Stimulated activated effector memory CD8-positive, alpha-beta T cell treated with anti-CD3 and anti-CD28 coated beads, Interleukin-12 subunit alpha, Interleukin-12 subunit beta, amount 100 ng/mL, for 72 hours (primary cell): ENCODE data around the gene ICA1L.
A peak's percentile ranks its signal among the peaks of the same experiment; 100 is the strongest.
"Not testable (repeated sequence)": the region's sequence is repeated elsewhere in the genome, so short reads cannot be mapped to it uniquely, and the experiment has no call there.

ENCODE experiments used
- ATAC-seq: fragments of 150-1000 bp; cut with Tn5 transposase; 2 replicates; pipeline ENCODE4 v1.10.0; 2021
- DNase-seq, 2 donors: peaks; one replicate each; pipeline ENCODE4 v3.0.0; 2021 to 2022; ENCODE audit warnings: low spot score in 2 of 2
- H3K27ac Mint-ChIP-seq: one replicate; pipeline ENCODE4 v1.8.0; 2022; ENCODE audit warnings: mild to moderate bottlenecking, mixed read lengths
- H3K36me3 Mint-ChIP-seq: one replicate; pipeline ENCODE4 v1.8.0; 2022; ENCODE audit warnings: mild to moderate bottlenecking, mixed read lengths
- H3K4me1 Mint-ChIP-seq: one replicate; pipeline ENCODE4 v1.8.0; 2022; ENCODE audit warnings: mixed read lengths
- H3K4me3 Mint-ChIP-seq: one replicate; pipeline ENCODE4 v1.8.0; 2022; ENCODE audit warnings: mild to moderate bottlenecking, mixed read lengths
- H3K9me3 Mint-ChIP-seq: one replicate; pipeline ENCODE4 v1.8.0; 2022; ENCODE audit warnings: mixed read lengths

The ICA1L gene

GRCh38 chr2:202818321-202818720 lies 53.2 kb downstream of the ICA1L start:
- no peaks in the 10 kb centered on the region for H3K36me3 Mint-ChIP-seq
- no peaks in the 10 kb centered on the region for H3K9me3 Mint-ChIP-seq
- H3K4me3 Mint-ChIP-seq, result no peak overlapping the region
- H3K4me1 Mint-ChIP-seq, result no peaks in the 10 kb centered on the region
- DNase-seq (no peak), ATAC-seq (no peak)
- H3K27ac Mint-ChIP-seq, result no peak overlapping the region

GRCh38 chr2:202817771-202818170 lies 53.8 kb downstream of the ICA1L start:
- Mint-ChIP-seq H3K4me3 (no peak overlapping the region), H3K36me3 (no peaks in the 10 kb centered on the region), H3K4me1 (no peaks in the 10 kb centered on the region), H3K27ac (no peak overlapping the region), H3K9me3 (no peaks in the 10 kb centered on the region)
- no peak for DNase-seq
- no peak for ATAC-seq

GRCh38 chr2:202815548-202816360 lies 55.8 kb downstream of the ICA1L start:
- DNase-seq (no peak), ATAC-seq (no peak)
- H3K27ac Mint-ChIP-seq, result no peak overlapping the region
- H3K4me1 Mint-ChIP-seq, result no peaks in the 10 kb centered on the region
- no peaks in the 10 kb centered on the region for H3K9me3 Mint-ChIP-seq
- H3K36me3 Mint-ChIP-seq, result no peaks in the 10 kb centered on the region
- no peak overlapping the region for H3K4me3 Mint-ChIP-seq

- H3K36me3 Mint-ChIP-seq, result no peaks in the 10 kb centered on the region
- ATAC-seq (no peak), DNase-seq (no peak)
- no peak overlapping the region for H3K27ac Mint-ChIP-seq
- H3K9me3 Mint-ChIP-seq, result peaks cover 3% of the 10 kb centered on the region
- H3K4me3 Mint-ChIP-seq, result no peak overlapping the region
- H3K4me1 Mint-ChIP-seq, result no peaks in the 10 kb centered on the region
Observed at GRCh38 chr2:202814226-202814625, 57.3 kb downstream of the ICA1L start.

GRCh38 chr2:202813387-202813786 lies 58.2 kb downstream of the ICA1L start:
- Mint-ChIP-seq H3K27ac (no peak overlapping the region), H3K36me3 (no peaks in the 10 kb centered on the region), H3K4me1 (no peaks in the 10 kb centered on the region), H3K9me3 (peaks cover 7% of the 10 kb centered on the region), H3K4me3 (no peak overlapping the region)
- ATAC-seq (no peak), DNase-seq (no peak)

- Mint-ChIP-seq H3K27ac (no peak overlapping the region), H3K4me1 (no peaks in the 10 kb centered on the region), H3K36me3 (no peaks in the 10 kb centered on the region), H3K9me3 (peaks cover 7% of the 10 kb centered on the region), H3K4me3 (no peak overlapping the region)
- ATAC-seq (no peak), DNase-seq (no peak)
Observed at GRCh38 chr2:202808754-202809153, 62.8 kb downstream of the ICA1L start.

GRCh38 chr2:202807431-202808138 lies 64.0 kb downstream of the ICA1L start:
- H3K4me3 Mint-ChIP-seq, H3K4me1 Mint-ChIP-seq, H3K9me3 Mint-ChIP-seq, ATAC-seq, H3K36me3 Mint-ChIP-seq, DNase-seq, H3K27ac Mint-ChIP-seq: not testable (repeated sequence)

- not testable (repeated sequence) for H3K9me3 Mint-ChIP-seq, DNase-seq, H3K4me3 Mint-ChIP-seq, H3K36me3 Mint-ChIP-seq, ATAC-seq, H3K4me1 Mint-ChIP-seq, H3K27ac Mint-ChIP-seq
Observed at GRCh38 chr2:202805911-202806310, 65.7 kb downstream of the ICA1L start.

- Mint-ChIP-seq H3K4me3 (no peak overlapping the region), H3K9me3 (peaks cover 3% of the 10 kb centered on the region)
Observed at GRCh38 chr2:202797944-202798343, 73.6 kb downstream of the ICA1L start.

GRCh38 chr2:202790676-202791075 lies 80.9 kb downstream of the ICA1L start:
- no peak overlapping the region for H3K27ac Mint-ChIP-seq
- no peak for ATAC-seq
- no peaks in the 10 kb centered on the region for H3K9me3 Mint-ChIP-seq
- no peak for DNase-seq
- no peaks in the 10 kb centered on the region for H3K4me1 Mint-ChIP-seq
- no peaks in the 10 kb centered on the region for H3K36me3 Mint-ChIP-seq
- no peak overlapping the region for H3K4me3 Mint-ChIP-seq

More at GRCh38 chr2:202797944-202798343, 73.6 kb downstream of the ICA1L start:
- Mint-ChIP-seq H3K4me1 (no peaks in the 10 kb centered on the region), H3K36me3 (no peaks in the 10 kb centered on the region), H3K27ac (no peak overlapping the region)
- ATAC-seq (no peak), DNase-seq (no peak)

- H3K4me1 Mint-ChIP-seq, result no peaks in the 10 kb centered on the region
- ATAC-seq, result no peak
- H3K9me3 Mint-ChIP-seq, result no peaks in the 10 kb centered on the region
- peaks cover 11% of the 10 kb centered on the region for H3K36me3 Mint-ChIP-seq
- no peak for DNase-seq
- H3K27ac Mint-ChIP-seq, result no peak overlapping the region
- H3K4me3 Mint-ChIP-seq, result no peak overlapping the region
Observed at GRCh38 chr2:202786842-202787241, 84.7 kb downstream of the ICA1L start.

- DNase-seq, result no peak
- H3K27ac Mint-ChIP-seq, result no peak overlapping the region
- H3K36me3 Mint-ChIP-seq, result peaks cover 22% of the 10 kb centered on the region
- no peak for ATAC-seq
- H3K4me3 Mint-ChIP-seq, result no peak overlapping the region
- no peaks in the 10 kb centered on the region for H3K9me3 Mint-ChIP-seq
- H3K4me1 Mint-ChIP-seq, result peaks cover 18% of the 10 kb centered on the region
Observed at GRCh38 chr2:202782940-202783558, 88.5 kb downstream of the ICA1L start.

GRCh38 chr2:202780514-202781021 lies 91.0 kb downstream of the ICA1L start:
- H3K9me3 Mint-ChIP-seq, result no peaks in the 10 kb centered on the region
- ATAC-seq (peak; percentile 99), DNase-seq (peak; percentile 3 to 61)
- peaks cover 22% of the 10 kb centered on the region for H3K36me3 Mint-ChIP-seq
- peaks cover 18% of the 10 kb centered on the region for H3K4me1 Mint-ChIP-seq
- H3K4me3 Mint-ChIP-seq, result no peak overlapping the region
- H3K27ac Mint-ChIP-seq, result peak overlapping the region; percentile 78

- H3K4me1 Mint-ChIP-seq, result peaks cover 18% of the 10 kb centered on the region
- no peak overlapping the region for H3K4me3 Mint-ChIP-seq
- DNase-seq, result no peak
- ATAC-seq, result no peak
- no peak overlapping the region for H3K27ac Mint-ChIP-seq
- H3K36me3 Mint-ChIP-seq, result peaks cover 16% of the 10 kb centered on the region
- H3K9me3 Mint-ChIP-seq, result no peaks in the 10 kb centered on the region
Observed at GRCh38 chr2:202778217-202778616, 93.3 kb downstream of the ICA1L start.

- Mint-ChIP-seq H3K36me3 (peaks cover 7% of the 10 kb centered on the region), H3K4me1 (no peaks in the 10 kb centered on the region), H3K27ac (no peak overlapping the region), H3K4me3 (no peak overlapping the region), H3K9me3 (no peaks in the 10 kb centered on the region)
- DNase-seq, result no peak
- no peak for ATAC-seq
Observed at GRCh38 chr2:202774104-202774503, 97.5 kb downstream of the ICA1L start.
